K562 (cell line): ENCODE data around the gene SCN2B. TPM values are rescaled to one million over a fixed set of nuclear protein-coding genes. Genes with fewer than 3 reads are reported as not detected.

Source experiments
- BCLAF1 ChIP-seq, 2 experiments: fragments of 450-650 bp in 1 of 2; IDR thresholded peaks; 2 replicates each; pipeline ENCODE4 v1.6.1; 2011 to 2017; ENCODE audit warnings: low read depth in 2 of 2, antibody characterized with exemption in 1 of 2, borderline replicate concordance in 1 of 2, low read length in 1 of 2, mild to moderate bottlenecking in 1 of 2, mixed read lengths in 1 of 2; ENCODE audit not compliant: control insufficient read depth in 1 of 2
- DLX4 ChIP-seq: fragments of 250-450 bp; sonication (Bioruptor Pico); IDR thresholded peaks from 2 replicates; pipeline ENCODE4 v1.6.1; 2021; ENCODE audit warnings: mild to moderate bottlenecking
- GTF2B ChIP-seq: IDR thresholded peaks from 2 replicates; pipeline ENCODE4 v1.6.1; 2011; ENCODE audit not compliant: insufficient read length; ENCODE audit errors: extremely low read depth
- HDAC2 ChIP-seq: fragments of 450-650 bp; IDR thresholded peaks from 2 replicates; pipeline ENCODE4 v1.6.1; 2016; ENCODE audit warnings: mild to moderate bottlenecking
- HNRNPK ChIP-seq: fragments of 200-400 bp; formaldehyde crosslinking; IDR thresholded peaks from one replicate; pipeline ENCODE4 v1.6.1; 2018; ENCODE audit warnings: mild to moderate bottlenecking, low read depth, low read length; ENCODE audit not compliant: poor library complexity, severe bottlenecking
- MLX ChIP-seq, 2 experiments: fragments of 450-650 bp in 1 of 2; sonication (generic) in 1 of 2; formaldehyde crosslinking; conservative IDR thresholded peaks; 2 replicates each; pipeline versions ENCODE4 v1.4.0 to v1.8.1; 2020 to 2022; ENCODE audit warnings: mild to moderate bottlenecking in 1 of 2, missing genetic modification reagents in 1 of 2
- MXD1 ChIP-seq: fragments of 250-450 bp; sonication (Bioruptor Pico); IDR thresholded peaks from 2 replicates; pipeline ENCODE4 v1.8.0; 2021; ENCODE audit warnings: borderline replicate concordance, mild to moderate bottlenecking, moderate library complexity; ENCODE audit not compliant: poor library complexity, severe bottlenecking
- POLR2B ChIP-seq: fragments of 450-650 bp; IDR thresholded peaks from 2 replicates; pipeline ENCODE4 v1.6.1; 2018; ENCODE audit warnings: low read depth; ENCODE audit not compliant: partially characterized antibody
- THRAP3 ChIP-seq: fragments of 450-650 bp; IDR thresholded peaks from 2 replicates; pipeline ENCODE4 v1.6.1; 2016; ENCODE audit warnings: mild to moderate bottlenecking, inconsistent platforms, borderline replicate concordance
- ZNF316 ChIP-seq: fragments of 450-650 bp; IDR thresholded peaks from 2 replicates; pipeline ENCODE4 v1.6.1; 2016
- ZNF436 ChIP-seq: fragments of 250-450, 450-650 bp; sonication (Bioruptor Pico); formaldehyde crosslinking; IDR thresholded peaks from 2 replicates; pipeline ENCODE4 v1.7.0; 2020; ENCODE audit warnings: mild to moderate bottlenecking
- ZNF518B ChIP-seq: fragments of 250-450 bp; sonication (Bioruptor Pico); IDR thresholded peaks from 2 replicates; pipeline ENCODE4 v1.5.0; 2021; ENCODE audit warnings: mild to moderate bottlenecking, moderate library complexity
- ZNF586 ChIP-seq: fragments of 450-650 bp; formaldehyde crosslinking; conservative IDR thresholded peaks from 2 replicates; pipeline ENCODE4 v1.4.0; 2020; ENCODE audit warnings: mild to moderate bottlenecking, moderate library complexity
- ZNF696 ChIP-seq: fragments of 250-450 bp; sonication (Bioruptor Pico); conservative IDR thresholded peaks from 2 replicates; pipeline ENCODE4 v1.4.0; 2020; ENCODE audit warnings: mild to moderate bottlenecking, moderate library complexity
- ZNF77 ChIP-seq: fragments of 250-450 bp; sonication (Bioruptor Pico); IDR thresholded peaks from 2 replicates; pipeline ENCODE4 v1.5.0; 2020
- polyA plus RNA-seq, 8 experiments: library from polyadenylated mRNA; depleted of rRNA in 4 of 8; stranded (reverse) in 5 of 8; unstranded in 3 of 8; fragments of >200 nt; fragmentation: Nextera tagmentation in 2 of 8; fragmentation: Illumina TruSeq in 1 of 8; extraction: Ambion mirVana in 2 of 8; extraction: Trizol in 1 of 8; gene quantifications; 2 replicates each; pipeline versions ENCODE4 v1.2.1 to v1.2.3, GENCODE V29; 2011 to 2014; ENCODE audit warnings: inconsistent platforms in 1 of 8, missing spikeins in 1 of 8
- total RNA-seq, 7 experiments: library from RNA; depleted of rRNA in 6 of 7; stranded (reverse); fragments of >200 nt in 6 of 7; fragmentation: Illumina TruSeq in 2 of 7; extraction: Trizol in 2 of 7; gene quantifications; 2 replicates each; pipeline versions ENCODE4 v1.2.1 to v1.2.3, GENCODE V29; 2011 to 2021; ENCODE audit warnings: low replicate concordance in 1 of 7

SCN2B gene
- total and polyA plus RNA-seq, 9 of the 15 experiments (the other 6 are each of a cell fraction or from before 2014, with no cell fraction given): not detected

- TF ChIP-seq POLR2B (peak; percentile 67), GTF2B (peak; percentile 85), ZNF77 (peak; percentile 68; the same call in 1 of the 2 replicates), MXD1 (no peak), ZNF586 (CRISPR knock-in tag) (0 out of 2 replicates have a peak, but pooled peaks have one; percentile 26), MLX (CRISPR knock-in tag; conservative IDR thresholded peaks at IDR 0.05) (peak in 1 of 2 experiments; percentile 82; a peak in 1 of 4 replicates), DLX4 (CRISPR knock-in tag) (peak; percentile 72; the same call in 1 of the 2 replicates), BCLAF1 (IDR thresholded peaks at IDR 0.05; ENCODE audit: borderline replicate concordance in 1 of 2, control insufficient read depth in 1 of 2, low read depth in 2 of 2, low read length in 1 of 2) (peak in 1 of 2 experiments; percentile 87; a peak in 1 of 4 replicates), HNRNPK (no peak), ZNF518B (peak; percentile 82; the same call in 1 of the 2 replicates), THRAP3 (no peak), ZNF696 (CRISPR knock-in tag) (0 out of 2 replicates have a peak, but pooled peaks have one; percentile 51), HDAC2 (no peak), ZNF316 (peak; percentile 38; the same call in 1 of the 2 replicates), ZNF436 (peak; percentile 83)
These were observed 50.2 kb downstream of the SCN2B start (continued) for GRCh38 chr11:118126082-118126838.
